WERI-Rb-1 (cell line): ENCODE measurements around the gene CELF2.

Experiments
- DNase-seq: peaks from one replicate; pipeline ENCODE4 v3.0.0-alpha.2; 2020
- H3K27ac ChIP-seq: fragments of 250-450 bp; sonication (Bioruptor Pico); 2 replicates; pipeline ENCODE4 v1.5.1; 2020; ENCODE audit warnings: mild to moderate bottlenecking, moderate library complexity
- H3K27me3 ChIP-seq: fragments of 250-450 bp; sonication (Bioruptor Pico); 2 replicates; pipeline ENCODE4 v1.5.1; 2021; ENCODE audit warnings: mild to moderate bottlenecking, low read depth, moderate library complexity; ENCODE audit not compliant: insufficient read depth, severe bottlenecking
- H3K36me3 ChIP-seq: fragments of 250-450 bp; sonication (Bioruptor Pico); 2 replicates; pipeline ENCODE4 v1.5.1; 2020; ENCODE audit warnings: mild to moderate bottlenecking, moderate library complexity
- H3K4me3 ChIP-seq: 2 replicates; pipeline ENCODE4 v1.5.1; 2011; ENCODE audit warnings: low read depth, mild to moderate bottlenecking, control low read depth, low read length
- H3K9me3 ChIP-seq: fragments of 250-450 bp; sonication (Bioruptor Pico); 2 replicates; pipeline ENCODE4 v1.5.1; 2021; ENCODE audit warnings: mild to moderate bottlenecking, moderate library complexity; ENCODE audit not compliant: severe bottlenecking
- TF ChIP-seq, protein P1 (sequence below): IDR thresholded peaks from 2 replicates; pipeline ENCODE4 v1.5.1; 2011; ENCODE audit warnings: low read depth, mild to moderate bottlenecking, control low read depth, inconsistent platforms, low read length

Gene CELF2

DNA sequence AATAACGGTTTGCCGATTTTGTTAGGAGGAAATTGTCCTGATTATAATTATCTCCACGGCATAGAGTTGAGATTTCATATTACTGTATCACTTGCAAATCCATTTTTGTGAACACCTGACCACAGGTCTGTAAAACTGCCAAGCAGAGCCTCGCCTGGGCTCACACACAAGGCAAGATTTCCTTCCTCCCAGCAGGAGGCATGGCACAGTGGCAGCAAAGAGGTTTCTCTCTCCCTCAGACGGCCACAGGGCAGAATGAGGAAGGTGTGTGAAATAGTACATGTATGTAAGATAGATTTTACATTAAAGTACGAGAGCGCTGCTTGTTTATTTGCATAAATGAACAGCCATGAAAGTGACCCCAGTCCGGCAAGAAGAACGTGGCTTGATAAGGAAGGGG is 130.1 kb downstream of the CELF2 start:
- no peak overlapping the region for H3K27ac ChIP-seq
- no peaks in the 10 kb centered on the region for H3K36me3 ChIP-seq
- TF ChIP-seq, protein P1, sequence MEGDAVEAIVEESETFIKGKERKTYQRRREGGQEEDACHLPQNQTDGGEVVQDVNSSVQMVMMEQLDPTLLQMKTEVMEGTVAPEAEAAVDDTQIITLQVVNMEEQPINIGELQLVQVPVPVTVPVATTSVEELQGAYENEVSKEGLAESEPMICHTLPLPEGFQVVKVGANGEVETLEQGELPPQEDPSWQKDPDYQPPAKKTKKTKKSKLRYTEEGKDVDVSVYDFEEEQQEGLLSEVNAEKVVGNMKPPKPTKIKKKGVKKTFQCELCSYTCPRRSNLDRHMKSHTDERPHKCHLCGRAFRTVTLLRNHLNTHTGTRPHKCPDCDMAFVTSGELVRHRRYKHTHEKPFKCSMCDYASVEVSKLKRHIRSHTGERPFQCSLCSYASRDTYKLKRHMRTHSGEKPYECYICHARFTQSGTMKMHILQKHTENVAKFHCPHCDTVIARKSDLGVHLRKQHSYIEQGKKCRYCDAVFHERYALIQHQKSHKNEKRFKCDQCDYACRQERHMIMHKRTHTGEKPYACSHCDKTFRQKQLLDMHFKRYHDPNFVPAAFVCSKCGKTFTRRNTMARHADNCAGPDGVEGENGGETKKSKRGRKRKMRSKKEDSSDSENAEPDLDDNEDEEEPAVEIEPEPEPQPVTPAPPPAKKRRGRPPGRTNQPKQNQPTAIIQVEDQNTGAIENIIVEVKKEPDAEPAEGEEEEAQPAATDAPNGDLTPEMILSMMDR: no peak
- H3K27me3 ChIP-seq: no peaks in the 10 kb centered on the region
- H3K9me3 ChIP-seq: no peaks in the 10 kb centered on the region
- H3K4me3 ChIP-seq: no peak overlapping the region
- no peak for DNase-seq

DNA sequence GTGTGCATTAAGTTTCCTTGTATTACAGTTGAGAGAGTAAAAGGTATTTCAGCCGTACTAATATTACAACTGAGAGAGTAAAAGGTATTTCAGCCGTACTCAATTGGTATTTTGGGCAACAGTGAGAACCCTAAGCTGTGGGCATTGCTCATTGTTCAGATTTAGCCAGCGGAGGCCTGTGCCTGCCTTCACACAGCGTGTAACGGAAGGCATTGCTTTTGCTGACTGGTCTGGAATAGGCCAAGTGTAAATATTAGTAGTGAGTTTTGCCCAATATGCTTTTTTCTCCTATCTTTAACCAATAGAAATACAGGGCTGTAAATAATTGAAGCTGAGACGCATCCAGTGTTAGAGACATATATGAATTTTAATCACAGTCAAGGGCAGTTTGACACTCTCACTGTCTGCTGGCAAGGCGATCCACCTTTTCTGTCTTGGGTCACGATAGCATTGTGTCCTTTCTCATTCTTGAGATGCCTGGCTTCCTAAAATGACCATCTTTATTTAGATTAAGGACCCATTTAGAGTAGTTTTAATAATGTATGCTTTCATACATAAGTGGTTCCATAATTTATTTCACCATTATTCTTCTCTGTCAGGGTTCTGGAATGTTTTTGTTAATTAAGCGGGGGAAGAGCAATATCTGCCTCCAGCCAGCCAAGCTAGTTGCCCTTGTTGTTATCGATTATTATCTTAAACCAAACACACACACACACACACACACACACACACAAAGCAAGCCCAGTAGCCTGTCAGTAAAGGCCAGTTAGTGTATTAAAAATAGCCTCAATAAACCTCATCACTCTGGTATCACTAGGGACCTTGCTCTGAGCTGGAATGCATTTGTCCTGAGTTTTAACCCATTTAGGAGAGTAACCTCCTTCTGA is 130.7 kb downstream of the CELF2 start:
- no peak for DNase-seq
- H3K27ac ChIP-seq: no peak overlapping the region
- H3K9me3 ChIP-seq: no peaks in the 10 kb centered on the region

DNA sequence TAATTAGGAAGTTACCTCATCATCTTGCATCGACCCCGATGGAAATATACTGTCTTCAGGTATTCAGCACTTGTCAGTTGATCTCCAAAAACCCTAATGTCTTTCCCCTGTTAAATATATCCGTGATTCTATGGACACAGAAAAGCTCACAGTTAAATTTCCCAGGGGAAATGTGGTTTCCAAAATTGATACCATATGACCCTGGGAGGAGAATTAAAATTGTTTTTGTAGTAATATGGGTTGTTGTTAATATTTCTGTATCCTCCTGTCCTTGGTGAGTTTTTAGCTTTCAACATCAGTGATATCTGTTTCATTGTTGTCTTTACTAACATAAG is 132.1 kb downstream of the CELF2 start:
- Histone ChIP-seq H3K9me3 (no peaks in the 10 kb centered on the region), H3K27me3 (no peaks in the 10 kb centered on the region), H3K4me3 (no peak overlapping the region), H3K36me3 (no peaks in the 10 kb centered on the region), H3K27ac (no peak overlapping the region)
- TF ChIP-seq, protein P1: no peak
- DNase-seq: no peak

More for the DNA sequence above, 130.7 kb downstream of the CELF2 start:
- TF ChIP-seq, protein P1: no peak
- Histone ChIP-seq H3K4me3 (no peak overlapping the region), H3K36me3 (no peaks in the 10 kb centered on the region), H3K27me3 (no peaks in the 10 kb centered on the region)

- no peaks in the 10 kb centered on the region for H3K27me3 ChIP-seq
- TF ChIP-seq, protein P1: no peak
- no peaks in the 10 kb centered on the region for H3K9me3 ChIP-seq
- no peak overlapping the region for H3K27ac ChIP-seq
- H3K4me3 ChIP-seq: no peak overlapping the region
- no peak for DNase-seq
- H3K36me3 ChIP-seq: no peaks in the 10 kb centered on the region
Measured at GRCh38 chr10:11150231-11150731, 132.6 kb downstream of the CELF2 start.

GRCh38 chr10:11150879-11151415 is 133.3 kb downstream of the CELF2 start:
- Histone ChIP-seq H3K4me3 (no peak overlapping the region), H3K9me3 (no peaks in the 10 kb centered on the region), H3K27ac (no peak overlapping the region), H3K36me3 (no peaks in the 10 kb centered on the region), H3K27me3 (no peaks in the 10 kb centered on the region)
- no peak for DNase-seq
- TF ChIP-seq, protein P1: no peak
